ENCODE measurements around the gene PIH1D1. TPM values are rescaled to one million over a fixed set of nuclear protein-coding genes. Genes with fewer than 3 reads are reported as not detected.
A peak's percentile ranks its signal among the peaks of the same experiment; 100 is the strongest.
"Not testable (repeated sequence)": the region's sequence is repeated elsewhere in the genome, so short reads cannot be mapped to it uniquely, and the experiment has no call there.

Gene PIH1D1
- total and polyA plus RNA-seq, 4 experiments from 2014 or later: 87.2 to 186 (median 151) TPM

DNA sequence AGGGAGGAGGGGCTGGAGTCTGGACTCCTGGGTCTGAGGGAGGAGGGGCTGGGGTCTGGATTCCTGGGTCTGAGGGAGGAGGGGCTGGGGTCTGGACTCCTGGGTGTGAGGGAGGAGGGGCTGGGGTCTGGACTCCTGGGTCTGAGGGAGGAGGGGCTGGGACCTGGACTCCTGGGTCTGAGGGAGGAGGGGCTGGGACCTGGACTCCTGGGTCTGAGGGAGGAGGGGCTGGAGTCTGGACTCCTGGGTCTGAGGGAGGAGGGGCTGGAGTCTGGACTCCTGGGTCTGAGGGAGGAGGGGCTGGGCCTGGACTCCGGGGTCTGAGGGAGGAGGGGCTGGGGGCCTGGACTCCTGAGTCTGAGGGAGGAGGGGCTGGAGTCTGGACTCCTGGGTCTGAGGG, 9.5 kb upstream of the PIH1D1 start:
- H3K4me3 Mint-ChIP-seq; H3K4me3 ChIP-seq (ENCODE audit: low read length in 2 of 2); H3K27me3 Mint-ChIP-seq; H3K27ac ChIP-seq (ENCODE audit: low read depth, low read length); POLR2A ChIA-PET (ENCODE audit: partially characterized antibody); H3K9me3 Mint-ChIP-seq; intact Hi-C loops (cut with micrococcal nuclease); H3K9me3 ChIP-seq (ENCODE audit: control insufficient read depth in 1 of 2, low read length in 2 of 2); H3K27me3 ChIP-seq (ENCODE audit: insufficient read depth, low read length); DNase-seq; H3K27ac Mint-ChIP-seq: not testable (repeated sequence)
- peaks cover 21% of the 10 kb centered on the region for H3K4me1 ChIP-seq (ENCODE audit: insufficient read depth, low read length)
- CTCF ChIA-PET (ENCODE audit: partially characterized antibody): interaction anchor here (1.3 kb wide), 1 partner anchor 9 kb away, joined by 4 read pairs; no protein-coding TSS in a partner anchor
- H3K36me3 ChIP-seq (ENCODE audit: insufficient read depth, low read length): peaks cover 29% of the 10 kb centered on the region
- peaks cover 10 to 21% of the 10 kb centered on the region in 2 donors for H3K36me3 Mint-ChIP-seq
- H3K4me1 Mint-ChIP-seq: peaks cover 5 to 22% (median 14%) of the 10 kb centered on the region in 4 donors

DNA sequence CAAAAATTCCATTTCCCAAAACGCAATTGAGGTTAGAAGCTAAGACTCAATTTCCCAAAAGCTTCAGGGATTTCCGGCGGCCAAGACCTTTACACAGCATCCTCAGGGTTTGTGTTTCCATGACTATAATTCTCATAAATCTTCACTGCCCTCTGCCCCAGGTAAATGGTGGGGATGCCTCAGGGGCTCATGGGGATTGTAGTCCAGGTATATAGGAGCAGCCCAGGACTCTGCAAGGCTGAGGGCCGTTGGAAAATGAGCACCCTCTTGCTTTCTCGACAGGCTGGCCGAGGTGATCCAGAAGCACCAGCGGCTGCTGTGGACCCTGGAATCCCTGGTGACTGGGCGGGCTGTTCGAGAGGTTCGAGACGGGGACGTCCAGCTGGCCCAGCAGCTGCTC, 7.8 kb upstream of the PIH1D1 start:
- Histone ChIP-seq H3K27ac (ENCODE audit: low read depth, low read length) (no peak overlapping the region), H3K36me3 (ENCODE audit: insufficient read depth, low read length) (peaks cover 16% of the 10 kb centered on the region), H3K4me1 (ENCODE audit: insufficient read depth, low read length) (peaks cover 21% of the 10 kb centered on the region), H3K27me3 (ENCODE audit: insufficient read depth, low read length) (no peaks in the 10 kb centered on the region), H3K4me3 (ENCODE audit: low read length in 2 of 2) (no peak overlapping the region), H3K9me3 (ENCODE audit: control insufficient read depth in 1 of 2, low read length in 2 of 2) (no peaks in the 10 kb centered on the region)
- DNase-seq: no peak
- Mint-ChIP-seq H3K9me3 (no peaks in the 10 kb centered on the region), H3K27me3 (no peaks in the 10 kb centered on the region), H3K4me3 (no peak overlapping the region), H3K4me1 (peaks cover 7 to 30% (median 15%) of the 10 kb centered on the region in 4 donors), H3K36me3 (peaks cover 15 to 17% of the 10 kb centered on the region in 2 donors), H3K27ac (peak overlapping the region in 2 of 7 donors; percentile 52 to 78)
- intact Hi-C loops (cut with micrococcal nuclease): no loop called here
- POLR2A ChIA-PET (ENCODE audit: partially characterized antibody): interaction anchor here (5.1 kb wide), 1 partner anchor 10 kb away, joined by 34 read pairs; no protein-coding TSS in a partner anchor
- CTCF ChIA-PET (ENCODE audit: partially characterized antibody): interaction anchor here (1.5 to 2.8 kb wide), 3 partner anchors 10 to 14 kb away, joined by 4 to 20 read pairs (median 8); partner anchors contain the start of gene FLT3LG

DNA sequence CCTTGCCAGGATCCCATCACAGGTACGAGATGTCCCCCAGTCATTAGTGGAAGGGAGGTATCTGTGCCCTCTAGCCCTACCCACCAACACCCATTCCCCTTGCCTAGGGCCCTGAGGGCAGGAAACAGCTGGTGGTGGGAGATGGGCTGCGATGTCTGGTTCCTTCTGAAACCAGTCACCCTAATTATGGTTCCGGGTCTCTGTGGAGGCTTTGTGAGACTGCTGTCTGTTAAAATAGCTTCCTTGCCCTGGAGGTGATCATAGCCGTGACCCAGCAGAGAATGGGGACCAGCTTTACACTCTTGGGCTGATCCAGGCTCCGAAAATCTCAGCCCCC, 6.9 kb upstream of the PIH1D1 start:
- Mint-ChIP-seq H3K36me3 (peaks cover 15 to 18% of the 10 kb centered on the region in 2 donors), H3K4me1 (peaks cover 9 to 38% (median 20%) of the 10 kb centered on the region in 4 donors), H3K4me3 (peak overlapping the region in 1 of 8 donors; percentile 41), H3K27me3 (no peaks in the 10 kb centered on the region), H3K27ac (peak overlapping the region; percentile 60 to 85 (median 78)), H3K9me3 (no peaks in the 10 kb centered on the region)
- CTCF ChIA-PET (ENCODE audit: partially characterized antibody): interaction anchor here (1.1 to 2.8 kb wide), 3 partner anchors 11 to 20 kb away, joined by 3 to 20 read pairs (median 8); partner anchors contain the start of gene FLT3LG
- Histone ChIP-seq H3K27ac (ENCODE audit: low read depth, low read length) (peak overlapping the region; percentile 33), H3K27me3 (ENCODE audit: insufficient read depth, low read length) (no peaks in the 10 kb centered on the region), H3K36me3 (ENCODE audit: insufficient read depth, low read length) (peaks cover 12% of the 10 kb centered on the region), H3K9me3 (ENCODE audit: control insufficient read depth in 1 of 2, low read length in 2 of 2) (no peaks in the 10 kb centered on the region), H3K4me3 (ENCODE audit: low read length in 2 of 2) (no peak overlapping the region), H3K4me1 (ENCODE audit: insufficient read depth, low read length) (peaks cover 29% of the 10 kb centered on the region)
- intact Hi-C loops (cut with micrococcal nuclease): no loop called here
- no peak for DNase-seq
- POLR2A ChIA-PET (ENCODE audit: partially characterized antibody): interaction anchor here (0.8 to 5.1 kb wide), 6 partner anchors 8 to 17 kb away, joined by 3 to 34 read pairs (median 5); no protein-coding TSS in a partner anchor

DNA sequence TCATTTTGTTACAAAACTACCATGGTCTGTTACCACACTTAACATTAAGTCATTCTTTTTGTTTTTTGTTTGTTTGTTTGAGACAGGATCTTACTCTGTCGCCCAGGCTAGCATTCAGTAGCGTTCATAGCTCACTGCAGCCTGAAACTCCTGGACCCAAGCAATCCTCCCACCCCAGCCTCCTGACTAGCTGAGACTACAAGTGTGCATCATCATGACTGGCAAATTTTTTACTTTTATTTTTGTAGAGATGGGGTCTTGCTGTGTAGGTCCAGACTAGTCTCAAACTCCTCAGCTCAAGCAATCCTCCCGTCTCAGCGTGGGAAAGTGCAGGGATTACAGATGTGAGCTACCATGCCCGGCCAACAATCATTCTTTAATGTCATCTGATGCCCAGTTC, 4.7 kb upstream of the PIH1D1 start:
- Mint-ChIP-seq H3K27me3 (no peaks in the 10 kb centered on the region), H3K4me1 (peaks cover 19 to 57% (median 36%) of the 10 kb centered on the region in 4 donors), H3K36me3 (peaks cover 19 to 30% of the 10 kb centered on the region in 2 donors), H3K9me3 (no peaks in the 10 kb centered on the region), H3K4me3 (peak overlapping the region in 1 of 8 donors; percentile 49), H3K27ac (peak overlapping the region in 6 of 7 donors; percentile 15 to 77 (median 46))
- H3K36me3 ChIP-seq (ENCODE audit: insufficient read depth, low read length): peaks cover 12% of the 10 kb centered on the region
- H3K27me3 ChIP-seq (ENCODE audit: insufficient read depth, low read length): no peaks in the 10 kb centered on the region
- ChIA-PET POLR2A (ENCODE audit: partially characterized antibody) (interaction anchor here (1.4 to 5.1 kb wide), 2 partner anchors 13 to 17 kb away, joined by 5 to 34 read pairs; no protein-coding TSS in a partner anchor), CTCF (ENCODE audit: partially characterized antibody) (interaction anchor here (1.2 to 15.5 kb wide), 3 partner anchors 11 to 90 kb away, joined by 3 to 227 read pairs (median 3); partner anchors contain the start of gene FLT3LG)
- no peak overlapping the region for H3K4me3 ChIP-seq (ENCODE audit: low read length in 2 of 2)
- no peak for DNase-seq
- no peak overlapping the region for H3K27ac ChIP-seq (ENCODE audit: low read depth, low read length)
- H3K9me3 ChIP-seq (ENCODE audit: control insufficient read depth in 1 of 2, low read length in 2 of 2): no peaks in the 10 kb centered on the region
- intact Hi-C loops (cut with micrococcal nuclease): no loop called here
- peaks cover 43% of the 10 kb centered on the region for H3K4me1 ChIP-seq (ENCODE audit: insufficient read depth, low read length)

DNA sequence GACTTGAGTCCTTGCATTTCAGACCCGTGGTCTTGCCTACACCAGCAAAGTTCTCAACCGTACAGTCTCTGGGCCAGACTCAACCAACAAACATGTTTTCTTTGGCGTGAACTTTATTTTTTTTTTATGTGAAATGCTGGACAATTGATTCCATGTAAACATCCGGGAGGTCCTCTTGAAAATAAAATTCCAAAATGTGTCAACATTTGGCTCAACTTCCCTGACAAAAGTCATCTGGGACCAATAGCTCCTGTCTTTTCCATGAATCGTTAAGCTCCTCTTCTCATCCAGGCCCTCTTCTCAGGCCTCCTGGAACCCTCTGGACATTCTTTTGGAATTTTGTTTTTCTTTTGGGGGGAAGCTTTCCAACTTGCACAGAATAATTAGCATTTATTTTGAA, 4.2 kb upstream of the PIH1D1 start:
- POLR2A ChIA-PET (ENCODE audit: partially characterized antibody): interaction anchor here (1.4 to 5.1 kb wide), 2 partner anchors 14 to 17 kb away, joined by 5 to 34 read pairs; no protein-coding TSS in a partner anchor

GRCh38 chr19:49453757-49454240, 2.2 kb upstream of the PIH1D1 start:
- Mint-ChIP-seq H3K9me3 (peaks cover 0 to 2% (median 0%) of the 10 kb centered on the region in 8 donors), H3K4me3 (peak overlapping the region; percentile 93 to 100 (median 98)), H3K36me3 (peaks cover 24 to 28% of the 10 kb centered on the region in 2 donors), H3K4me1 (peaks cover 26 to 75% (median 44%) of the 10 kb centered on the region in 4 donors), H3K27ac (peak overlapping the region; percentile 96 to 100 (median 100)), H3K27me3 (no peaks in the 10 kb centered on the region)
- intact Hi-C loops (cut with micrococcal nuclease): loop anchor here (1.0 to 5.0 kb wide), 6 partner anchors 16 to 336 kb away; partner anchors contain the start of genes C19orf73, FLT3LG, PPFIA3 and RPL13A
- no peaks in the 10 kb centered on the region for H3K9me3 ChIP-seq (ENCODE audit: control insufficient read depth in 1 of 2, low read length in 2 of 2)
- no peaks in the 10 kb centered on the region for H3K27me3 ChIP-seq (ENCODE audit: insufficient read depth, low read length)
- CTCF ChIA-PET (ENCODE audit: partially characterized antibody): interaction anchor here (0.7 to 15.5 kb wide), 7 partner anchors 9 to 222 kb away, joined by 3 to 227 read pairs (median 5); partner anchors contain the start of gene FLT3LG
- peak overlapping the region; percentile 73 to 96 for H3K4me3 ChIP-seq (ENCODE audit: low read length in 2 of 2)
- DNase-seq: no peak
- H3K27ac ChIP-seq (ENCODE audit: low read depth, low read length): peak overlapping the region; percentile 91
- H3K36me3 ChIP-seq (ENCODE audit: insufficient read depth, low read length): peaks cover 7% of the 10 kb centered on the region
- POLR2A ChIA-PET (ENCODE audit: partially characterized antibody): interaction anchor here (0.9 to 5.7 kb wide), 16 partner anchors 9 to 360 kb away, joined by 3 to 222 read pairs (median 5); partner anchors contain the start of genes FLT3LG, FUZ, NOSIP and PRMT1
- peaks cover 50% of the 10 kb centered on the region for H3K4me1 ChIP-seq (ENCODE audit: insufficient read depth, low read length)

More for the DNA sequence above, 4.2 kb upstream of the PIH1D1 start:
- Mint-ChIP-seq H3K27ac (peak overlapping the region in 5 of 7 donors; percentile 22 to 73 (median 60)), H3K36me3 (peaks cover 19 to 31% of the 10 kb centered on the region in 2 donors), H3K4me1 (peaks cover 19 to 62% (median 38%) of the 10 kb centered on the region in 4 donors), H3K9me3 (no peaks in the 10 kb centered on the region), H3K4me3 (peak overlapping the region in 1 of 8 donors; percentile 49), H3K27me3 (no peaks in the 10 kb centered on the region)
- peaks cover 12% of the 10 kb centered on the region for H3K36me3 ChIP-seq (ENCODE audit: insufficient read depth, low read length)
- H3K27ac ChIP-seq (ENCODE audit: low read depth, low read length): no peak overlapping the region
- H3K4me3 ChIP-seq (ENCODE audit: low read length in 2 of 2): no peak overlapping the region
- H3K9me3 ChIP-seq (ENCODE audit: control insufficient read depth in 1 of 2, low read length in 2 of 2): no peaks in the 10 kb centered on the region
- peaks cover 46% of the 10 kb centered on the region for H3K4me1 ChIP-seq (ENCODE audit: insufficient read depth, low read length)
- H3K27me3 ChIP-seq (ENCODE audit: insufficient read depth, low read length): no peaks in the 10 kb centered on the region
- no peak for DNase-seq
- intact Hi-C loops (cut with micrococcal nuclease): no loop called here
- CTCF ChIA-PET (ENCODE audit: partially characterized antibody): interaction anchor here (1.2 to 15.5 kb wide), 3 partner anchors 10 to 91 kb away, joined by 3 to 227 read pairs (median 3); partner anchors contain the start of gene FLT3LG
